ENCODE measurements around the gene MICAL2. TPM values are rescaled to one million over a fixed set of nuclear protein-coding genes. Genes with fewer than 3 reads are reported as not detected.

Gene MICAL2
- total RNA-seq, 1 donor from 2014 or later = 10.0 TPM

- H3K9me3 Mint-ChIP-seq (ENCODE audit: low read depth) = peaks cover 8% of the 10 kb centered on the region
- no peak overlapping the region for H3K27ac Mint-ChIP-seq
- TF ChIP-seq CTCF (IDR thresholded peaks at IDR 0.05; ENCODE audit: unreplicated experiment) = no peak
These were observed 45.5 kb upstream of the MICAL2 start for GRCh38 chr11:12064954-12065280.

GRCh38 chr11:12066056-12066798 is 44.2 kb upstream of the MICAL2 start:
- Mint-ChIP-seq H3K4me1 (ENCODE audit: low read depth) (peaks cover 16% of the 10 kb centered on the region), H3K36me3 (ENCODE audit: insufficient read depth) (no peaks in the 10 kb centered on the region), H3K9me3 (ENCODE audit: low read depth) (peaks cover 8% of the 10 kb centered on the region), H3K4me3 (ENCODE audit: low read depth) (no peak overlapping the region), H3K27ac (no peak overlapping the region), H3K27me3 (no peaks in the 10 kb centered on the region)
- no peak for TF ChIP-seq CTCF (IDR thresholded peaks at IDR 0.05; ENCODE audit: unreplicated experiment)
- DNase-seq (ENCODE audit: low spot score, unreplicated experiment) = no peak

More at GRCh38 chr11:12064954-12065280, 45.5 kb upstream of the MICAL2 start:
- H3K27me3 Mint-ChIP-seq = no peaks in the 10 kb centered on the region
- peaks cover 16% of the 10 kb centered on the region for H3K4me1 Mint-ChIP-seq (ENCODE audit: low read depth)
- no peak overlapping the region for H3K4me3 Mint-ChIP-seq (ENCODE audit: low read depth)
- no peaks in the 10 kb centered on the region for H3K36me3 Mint-ChIP-seq (ENCODE audit: insufficient read depth)
- DNase-seq (ENCODE audit: low spot score, unreplicated experiment) = no peak

- DNase-seq (ENCODE audit: low spot score, unreplicated experiment) = no peak
- no peak overlapping the region for H3K4me3 Mint-ChIP-seq (ENCODE audit: low read depth)
- H3K9me3 Mint-ChIP-seq (ENCODE audit: low read depth) = peaks cover 8% of the 10 kb centered on the region
- no peaks in the 10 kb centered on the region for H3K36me3 Mint-ChIP-seq (ENCODE audit: insufficient read depth)
- TF ChIP-seq CTCF (IDR thresholded peaks at IDR 0.05; ENCODE audit: unreplicated experiment) = no peak
- no peaks in the 10 kb centered on the region for H3K27me3 Mint-ChIP-seq
- peak overlapping the region; percentile 14 for H3K27ac Mint-ChIP-seq
- H3K4me1 Mint-ChIP-seq (ENCODE audit: low read depth) = peaks cover 20% of the 10 kb centered on the region
These were observed 43.4 kb upstream of the MICAL2 start for GRCh38 chr11:12066799-12067508.

GRCh38 chr11:12067796-12068357 is 42.5 kb upstream of the MICAL2 start:
- no peak for TF ChIP-seq CTCF (IDR thresholded peaks at IDR 0.05; ENCODE audit: unreplicated experiment)
- H3K4me3 Mint-ChIP-seq (ENCODE audit: low read depth) = no peak overlapping the region
- H3K27ac Mint-ChIP-seq = no peak overlapping the region
- peaks cover 25% of the 10 kb centered on the region for H3K4me1 Mint-ChIP-seq (ENCODE audit: low read depth)
- no peak for DNase-seq (ENCODE audit: low spot score, unreplicated experiment)
- H3K9me3 Mint-ChIP-seq (ENCODE audit: low read depth) = peaks cover 8% of the 10 kb centered on the region
- peaks cover 1% of the 10 kb centered on the region for H3K27me3 Mint-ChIP-seq
- no peaks in the 10 kb centered on the region for H3K36me3 Mint-ChIP-seq (ENCODE audit: insufficient read depth)

GRCh38 chr11:12069066-12069676 is 41.2 kb upstream of the MICAL2 start:
- no peaks in the 10 kb centered on the region for H3K36me3 Mint-ChIP-seq (ENCODE audit: insufficient read depth)
- no peak for DNase-seq (ENCODE audit: low spot score, unreplicated experiment)
- H3K4me3 Mint-ChIP-seq (ENCODE audit: low read depth) = no peak overlapping the region
- peaks cover 3% of the 10 kb centered on the region for H3K27me3 Mint-ChIP-seq
- no peak for TF ChIP-seq CTCF (IDR thresholded peaks at IDR 0.05; ENCODE audit: unreplicated experiment)
- H3K27ac Mint-ChIP-seq = no peak overlapping the region
- peaks cover 5% of the 10 kb centered on the region for H3K9me3 Mint-ChIP-seq (ENCODE audit: low read depth)
- H3K4me1 Mint-ChIP-seq (ENCODE audit: low read depth) = peaks cover 25% of the 10 kb centered on the region
